Stomach (tissue), 9 donors: ENCODE results near the gene TMEM203. TPM values are rescaled to one million over a fixed set of nuclear protein-coding genes. Genes with fewer than 3 reads are reported as not detected.

Experiments used
- DNase-seq, 2 donors: peaks; one replicate each; pipeline versions ENCODE4 v3.0.0 to v3.0.0-alpha.2; 2013 to 2019
- H3K27ac ChIP-seq, 5 donors: fragments of 200-600 bp in 4 of 5; sonication (generic) in 4 of 5; one replicate each; pipeline ENCODE4 v1.5.1; 2013 to 2019; ENCODE audit warnings: mild to moderate bottlenecking in 1 of 5, moderate library complexity in 1 of 5
- H3K27me3 ChIP-seq, 3 donors: fragments of 200-600 bp; sonication (generic); one replicate each; pipeline ENCODE4 v1.5.1; 2017 to 2019; ENCODE audit warnings: mixed run types in 1 of 3
- H3K36me3 ChIP-seq, 4 donors: fragments of 200-600 bp; sonication (generic); 1 replicate in 3 of 4; 2 replicates in 1 of 4; pipeline ENCODE4 v1.5.1; 2016 to 2019
- H3K4me1 ChIP-seq, 4 donors: fragments of 200-600 bp; sonication (generic); one replicate each; pipeline ENCODE4 v1.5.1; 2016 to 2019
- H3K4me3 ChIP-seq, 4 donors: fragments of 200-600 bp; sonication (generic) in 3 of 4; one replicate each; pipeline ENCODE4 v1.5.1; 2016 to 2019; ENCODE audit warnings: mild to moderate bottlenecking in 1 of 4
- H3K9me3 ChIP-seq, 4 donors: fragments of 200-600 bp; sonication (generic); one replicate each; pipeline ENCODE4 v1.5.1; 2016 to 2019
- CTCF ChIP-seq, 7 experiments: fragments of 450-650 bp in 4 of 7; fragments of 200-600 bp in 3 of 7; sonication (generic) in 3 of 7; IDR thresholded peaks; one replicate each; pipeline ENCODE4 v1.5.1; 2016 to 2019; ENCODE audit warnings: antibody characterized with exemption in 7 of 7, control low read depth in 2 of 7, mild to moderate bottlenecking in 1 of 7
- EP300 ChIP-seq: sonication (generic); formaldehyde crosslinking; IDR thresholded peaks from one replicate; pipeline ENCODE4 v1.6.1; 2017; ENCODE audit warnings: antibody characterized with exemption
- POLR2A ChIP-seq, 4 donors: fragments of 450-650 bp; IDR thresholded peaks; one replicate each; pipeline ENCODE4 v1.6.1; 2016; ENCODE audit warnings: antibody characterized with exemption in 4 of 4, control low read depth in 2 of 4, mild to moderate bottlenecking in 1 of 4, moderate library complexity in 1 of 4
- POLR2AphosphoS5 ChIP-seq, 3 donors: sonication (generic); formaldehyde crosslinking; IDR thresholded peaks; one replicate each; pipeline ENCODE4 v1.6.1; 2016; ENCODE audit warnings: antibody characterized with exemption in 3 of 3
- WGBS, 5 donors: extraction: QIAGEN DNeasy Blood & Tissue Kit in 3 of 5; methylation state at CpG; one replicate each; pipeline versions ENCODE4 v1.1.5 to v1.1.7; 2013 to 2018; 5-methylcytosine and 5-hydroxymethylcytosine counted together
- intact Hi-C: fragments of 100-400 bp; cut with DNase I; formaldehyde crosslinking; loops from one replicate; pipeline ENCODE4 v1.15.1; 2023; ENCODE audit warnings: low total_unique reads
- polyA plus RNA-seq, 3 donors: library from polyadenylated mRNA; stranded (reverse); fragments of 200-250 nt; gene quantifications; one replicate each; pipeline ENCODE4 v1.2.3, GENCODE V29; 2013
- total RNA-seq, 5 donors: library from RNA; depleted of rRNA; stranded (reverse); fragments of >200 nt; gene quantifications; one replicate each; pipeline versions ENCODE4 v1.1.0 to v1.2.3, GENCODE V29; 2014 to 2016
- donor health status: healthy with polysubstance abuse.
- donor health status: Bipolar disorder and iron deficiency.
- donor health status: healthy.

The TMEM203 gene
- total and polyA plus RNA-seq, 8 donors = 20.6 to 37.0 (median 29.4) TPM

GRCh38 chr9:137211532-137211931, 6.1 kb upstream of the TMEM203 start:
- H3K27ac ChIP-seq = no peak overlapping the region
- H3K27me3 ChIP-seq = no peaks in the 10 kb centered on the region
- H3K36me3 ChIP-seq = peaks cover 10 to 63% (median 41%) of the 10 kb centered on the region in 4 donors
- no peak for TF ChIP-seq POLR2A (IDR thresholded peaks at IDR 0.05)
- no peak for TF ChIP-seq EP300
- no peak for TF ChIP-seq CTCF (IDR thresholded peaks at IDR 0.05)
- no peak for TF ChIP-seq POLR2AphosphoS5 (IDR thresholded peaks at IDR 0.05)
- no peak overlapping the region for H3K4me3 ChIP-seq
- intact Hi-C loops = no loop called here
- H3K9me3 ChIP-seq = no peaks in the 10 kb centered on the region
- WGBS, 5 donors = 81 to 92% (median 88%) methylated on average over 9 to 13 of the region's 13 CpGs
- peaks cover 8 to 11% (median 10%) of the 10 kb centered on the region in 4 donors for H3K4me1 ChIP-seq
- DNase-seq = no peak

GRCh38 chr9:137206602-137207001, 1.2 kb upstream of the TMEM203 start:
- WGBS, 5 donors = 61 to 68% (median 65%) methylated on average over 7 of the region's 7 CpGs
- no peak for TF ChIP-seq EP300
- TF ChIP-seq POLR2A (IDR thresholded peaks at IDR 0.05) = no peak
- TF ChIP-seq POLR2AphosphoS5 (IDR thresholded peaks at IDR 0.05) = no peak
- TF ChIP-seq CTCF (IDR thresholded peaks at IDR 0.05) = no peak
- Histone ChIP-seq H3K4me1 (peaks cover 47 to 52% (median 50%) of the 10 kb centered on the region in 4 donors), H3K27me3 (no peaks in the 10 kb centered on the region), H3K4me3 (peak overlapping the region in 3 of 4 donors; percentile 88 to 94 (median 88)), H3K27ac (no peak overlapping the region), H3K9me3 (no peaks in the 10 kb centered on the region), H3K36me3 (peaks cover 0 to 24% (median 22%) of the 10 kb centered on the region in 4 donors)
- intact Hi-C loops = no loop called here
- DNase-seq = no peak

GRCh38 chr9:137204731-137205125, 720 bp downstream of the TMEM203 start:
- H3K4me1 ChIP-seq = peaks cover 55 to 61% (median 59%) of the 10 kb centered on the region in 4 donors
- H3K9me3 ChIP-seq = no peaks in the 10 kb centered on the region
- TF ChIP-seq POLR2AphosphoS5 (IDR thresholded peaks at IDR 0.05) (no peak), CTCF (IDR thresholded peaks at IDR 0.05) (no peak), EP300 (no peak), POLR2A (IDR thresholded peaks at IDR 0.05) (no peak)
- H3K27ac ChIP-seq = peak overlapping the region; percentile 71 to 94 (median 89)
- 7 to 18% (median 11%) methylated on average over 9 to 21 of the region's 21 CpGs for WGBS, 5 donors
- DNase-seq = no peak
- peak overlapping the region; percentile 88 to 95 (median 91) for H3K4me3 ChIP-seq
- peaks cover 0 to 15% (median 12%) of the 10 kb centered on the region in 4 donors for H3K36me3 ChIP-seq
- H3K27me3 ChIP-seq = no peaks in the 10 kb centered on the region
- intact Hi-C loops = no loop called here

- H3K4me3 ChIP-seq = no peak overlapping the region
- intact Hi-C loops = no loop called here
- TF ChIP-seq POLR2AphosphoS5 (IDR thresholded peaks at IDR 0.05) = no peak
- TF ChIP-seq POLR2A (IDR thresholded peaks at IDR 0.05) = no peak
- no peak for TF ChIP-seq CTCF (IDR thresholded peaks at IDR 0.05)
- TF ChIP-seq EP300 = no peak
- peak overlapping the region; percentile 29 to 97 (median 88) for H3K27ac ChIP-seq
- whole genome bisulfite sequencing, 5 donors = 50 to 71% (median 53%) methylated on average over 3 to 8 of the region's 8 CpGs
- H3K4me1 ChIP-seq = peaks cover 70 to 78% (median 76%) of the 10 kb centered on the region in 4 donors
- peaks cover 0 to 5% (median 0%) of the 10 kb centered on the region in 4 donors for H3K36me3 ChIP-seq
- H3K9me3 ChIP-seq = no peaks in the 10 kb centered on the region
- no peak for DNase-seq
- H3K27me3 ChIP-seq = no peaks in the 10 kb centered on the region
Observed at GRCh38 chr9:137202966-137203365, 2.5 kb downstream of the TMEM203 start.
